ENCODE measurements around the gene GAB3.

Gene GAB3

DNA sequence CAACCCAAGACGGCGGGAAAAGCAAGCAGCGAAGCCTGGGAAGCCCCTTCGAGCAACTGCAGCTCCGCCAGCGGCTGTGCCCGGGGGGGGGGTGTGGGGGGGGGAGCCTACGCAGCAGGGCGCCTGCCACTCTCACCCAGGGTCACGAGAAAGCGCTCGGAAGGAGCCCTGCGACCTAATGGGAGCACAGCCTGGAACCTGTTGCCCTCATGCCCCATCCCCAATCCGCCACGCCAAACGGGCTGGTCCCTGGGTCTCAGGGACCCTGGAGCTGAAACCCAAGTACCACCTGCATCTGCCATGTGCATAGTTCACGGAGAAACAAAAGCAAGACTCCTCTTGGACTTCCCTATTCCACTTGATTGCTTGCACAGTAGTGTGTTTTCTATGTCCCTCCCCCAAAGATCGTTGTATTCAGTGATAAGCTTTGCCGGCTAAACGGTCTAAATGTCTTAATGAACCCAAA, 359 bp upstream of the GAB3 start:
- no peak overlapping the region for H3K4me3 ChIP-seq (ENCODE audit: low read depth, low read length)
- TF ChIP-seq, protein P1, sequence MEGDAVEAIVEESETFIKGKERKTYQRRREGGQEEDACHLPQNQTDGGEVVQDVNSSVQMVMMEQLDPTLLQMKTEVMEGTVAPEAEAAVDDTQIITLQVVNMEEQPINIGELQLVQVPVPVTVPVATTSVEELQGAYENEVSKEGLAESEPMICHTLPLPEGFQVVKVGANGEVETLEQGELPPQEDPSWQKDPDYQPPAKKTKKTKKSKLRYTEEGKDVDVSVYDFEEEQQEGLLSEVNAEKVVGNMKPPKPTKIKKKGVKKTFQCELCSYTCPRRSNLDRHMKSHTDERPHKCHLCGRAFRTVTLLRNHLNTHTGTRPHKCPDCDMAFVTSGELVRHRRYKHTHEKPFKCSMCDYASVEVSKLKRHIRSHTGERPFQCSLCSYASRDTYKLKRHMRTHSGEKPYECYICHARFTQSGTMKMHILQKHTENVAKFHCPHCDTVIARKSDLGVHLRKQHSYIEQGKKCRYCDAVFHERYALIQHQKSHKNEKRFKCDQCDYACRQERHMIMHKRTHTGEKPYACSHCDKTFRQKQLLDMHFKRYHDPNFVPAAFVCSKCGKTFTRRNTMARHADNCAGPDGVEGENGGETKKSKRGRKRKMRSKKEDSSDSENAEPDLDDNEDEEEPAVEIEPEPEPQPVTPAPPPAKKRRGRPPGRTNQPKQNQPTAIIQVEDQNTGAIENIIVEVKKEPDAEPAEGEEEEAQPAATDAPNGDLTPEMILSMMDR (IDR thresholded peaks at IDR 0.05; ENCODE audit: low read depth, low read length, missing control alignments), result no peak
- DNase-seq (ENCODE audit: low read depth), result no peak
- in situ Hi-C loops (cut with HindIII; ENCODE audit: low sequenced_read_pairs), result no loop called here

DNA sequence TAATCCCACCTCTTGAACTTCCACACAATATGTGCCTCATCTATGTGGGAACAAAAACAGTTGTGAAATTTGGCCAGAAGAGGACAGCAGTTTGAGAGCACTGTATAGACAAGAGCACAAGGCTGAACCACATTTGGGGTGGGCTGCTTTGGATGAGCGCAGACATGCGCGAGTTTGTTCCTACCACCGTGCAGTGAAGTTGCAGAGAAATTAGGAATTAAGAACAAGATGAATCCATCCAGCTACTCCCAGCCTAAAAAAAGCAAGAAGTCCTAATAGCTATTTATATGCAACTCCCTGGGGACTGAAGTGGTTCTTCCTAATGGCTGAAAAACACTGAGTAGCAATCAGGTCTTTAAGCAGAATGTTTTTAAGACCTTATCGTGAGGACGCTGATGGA, 1.0 kb downstream of the GAB3 start:
- H3K4me3 ChIP-seq (ENCODE audit: low read depth, low read length), result no peak overlapping the region
- TF ChIP-seq, protein P1 (IDR thresholded peaks at IDR 0.05; ENCODE audit: low read depth, low read length, missing control alignments), result no peak
- in situ Hi-C loops (cut with HindIII; ENCODE audit: low sequenced_read_pairs), result no loop called here
- DNase-seq (ENCODE audit: low read depth), result no peak

GRCh38 chrX:154748712-154749339, 2.1 kb downstream of the GAB3 start:
- TF ChIP-seq, protein P1 (IDR thresholded peaks at IDR 0.05; ENCODE audit: low read depth, low read length, missing control alignments), result peak; percentile 63
- H3K4me3 ChIP-seq (ENCODE audit: low read depth, low read length), result no peak overlapping the region
- in situ Hi-C loops (cut with HindIII; ENCODE audit: low sequenced_read_pairs), result no loop called here
- no peak for DNase-seq (ENCODE audit: low read depth)

DNA sequence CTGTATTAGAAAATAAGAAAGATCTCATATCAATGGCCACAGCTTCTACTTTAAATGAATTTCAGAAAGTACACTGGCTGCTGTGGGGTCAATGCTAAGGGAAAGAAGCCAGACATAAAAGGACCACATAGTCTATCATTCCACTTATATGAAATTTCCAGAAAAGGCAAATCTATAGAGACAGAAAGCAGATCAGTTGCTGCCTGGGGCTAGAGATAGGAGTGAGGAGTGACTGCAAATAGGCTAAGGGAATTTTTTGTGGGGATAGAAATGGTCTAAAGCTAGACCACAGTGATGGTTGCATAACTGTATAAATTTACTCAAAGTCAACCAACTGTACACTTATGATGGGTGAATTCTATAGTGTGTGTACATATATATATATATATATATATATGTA, 8.3 kb downstream of the GAB3 start:
- in situ Hi-C loops (cut with HindIII; ENCODE audit: low sequenced_read_pairs), result no loop called here
- no peak for DNase-seq (ENCODE audit: low read depth)
- H3K4me3 ChIP-seq (ENCODE audit: low read depth, low read length), result no peak overlapping the region
- TF ChIP-seq, protein P1 (IDR thresholded peaks at IDR 0.05; ENCODE audit: low read depth, low read length, missing control alignments), result no peak

DNA sequence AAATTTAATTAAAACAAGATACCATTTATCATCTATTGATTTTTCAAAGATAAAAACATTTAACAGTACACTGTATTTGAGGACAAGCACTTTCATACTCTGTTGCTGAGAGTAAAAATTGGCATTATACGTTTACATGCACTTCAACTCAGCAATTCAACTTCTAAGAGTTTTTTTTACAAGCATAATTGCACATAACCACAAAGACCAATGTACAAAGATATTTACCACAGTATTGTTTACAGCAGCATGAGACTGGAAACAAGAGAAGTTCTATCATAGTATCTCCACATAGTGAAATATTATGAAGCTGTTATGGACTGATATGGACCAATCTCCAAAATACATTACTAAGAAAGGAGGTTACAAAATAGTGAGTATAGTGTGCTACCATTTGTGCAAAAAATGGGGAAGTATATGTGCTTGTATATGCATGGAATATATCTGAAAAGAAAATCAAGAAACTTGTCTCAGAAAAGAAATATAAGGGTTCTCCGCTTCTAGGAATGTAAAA, 10.9 kb downstream of the GAB3 start:
- in situ Hi-C loops (cut with HindIII; ENCODE audit: low sequenced_read_pairs), result no loop called here
- H3K4me3 ChIP-seq (ENCODE audit: low read depth, low read length), result no peak overlapping the region
- DNase-seq (ENCODE audit: low read depth), result no peak
- TF ChIP-seq, protein P1 (IDR thresholded peaks at IDR 0.05; ENCODE audit: low read depth, low read length, missing control alignments), result no peak

DNA sequence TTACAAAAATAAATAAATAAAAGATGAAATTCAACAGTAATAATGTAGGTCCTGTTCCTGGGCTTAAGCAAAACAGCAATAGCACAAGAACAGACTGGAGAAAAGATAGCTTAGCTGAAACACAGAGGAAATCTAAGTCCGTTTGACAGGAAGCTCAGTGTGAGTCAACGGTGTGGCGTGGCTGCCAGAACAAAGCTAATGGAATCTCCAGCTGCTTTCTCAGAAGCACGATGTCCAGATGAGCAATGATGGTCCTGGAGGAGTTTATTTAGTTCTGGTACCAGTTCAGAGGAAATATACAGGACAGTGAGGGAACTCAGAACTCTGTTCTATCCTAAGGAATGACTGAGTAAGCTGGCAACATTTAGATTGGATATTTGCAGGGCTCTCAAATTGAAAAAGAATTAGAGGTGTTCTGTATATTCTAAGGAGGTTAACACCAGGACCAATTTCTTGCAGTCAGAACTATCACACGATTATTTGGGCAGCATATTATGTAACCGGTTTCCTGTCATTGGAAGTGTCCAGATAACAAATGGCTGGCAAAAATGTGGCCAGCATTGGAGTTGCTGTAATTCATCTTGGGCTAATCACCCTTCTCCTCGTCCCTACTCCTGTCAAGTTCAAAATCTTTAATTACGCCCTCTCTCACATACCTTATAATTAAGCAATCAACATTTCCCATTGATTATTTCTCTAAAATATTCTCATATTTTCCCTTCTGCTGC, 12.7 kb downstream of the GAB3 start:
- H3K4me3 ChIP-seq (ENCODE audit: low read depth, low read length), result no peak overlapping the region
- DNase-seq (ENCODE audit: low read depth), result no peak
- in situ Hi-C loops (cut with HindIII; ENCODE audit: low sequenced_read_pairs), result no loop called here
- TF ChIP-seq, protein P1 (IDR thresholded peaks at IDR 0.05; ENCODE audit: low read depth, low read length, missing control alignments), result no peak

All from astrocyte of the cerebellum (primary cell).